Adrenal gland (tissue), 5 donors: ENCODE data around the gene GPR27.

ENCODE experiments used
- POLR2A ChIP-seq, 2 donors: fragments of 450-650 bp; IDR thresholded peaks; one replicate each; pipeline ENCODE4 v1.6.1; 2017; ENCODE audit warnings: antibody characterized with exemption in 2 of 2, mild to moderate bottlenecking in 2 of 2, moderate library complexity in 1 of 2
- TF ChIP-seq, protein P1 (sequence below), 6 experiments: fragments of 450-650 bp in 4 of 6; fragments of 200-600 bp in 2 of 6; sonication (generic) in 1 of 6; IDR thresholded peaks; 1 replicate in 5 of 6; 2 replicates in 1 of 6; pipeline versions ENCODE4 v1.5.1 to v1.8.0; 2016 to 2021; ENCODE audit warnings: antibody characterized with exemption in 6 of 6, mild to moderate bottlenecking in 2 of 6, moderate library complexity in 1 of 6
- donor health status: DM: no; HTN: no; CAD: no.

DNA sequence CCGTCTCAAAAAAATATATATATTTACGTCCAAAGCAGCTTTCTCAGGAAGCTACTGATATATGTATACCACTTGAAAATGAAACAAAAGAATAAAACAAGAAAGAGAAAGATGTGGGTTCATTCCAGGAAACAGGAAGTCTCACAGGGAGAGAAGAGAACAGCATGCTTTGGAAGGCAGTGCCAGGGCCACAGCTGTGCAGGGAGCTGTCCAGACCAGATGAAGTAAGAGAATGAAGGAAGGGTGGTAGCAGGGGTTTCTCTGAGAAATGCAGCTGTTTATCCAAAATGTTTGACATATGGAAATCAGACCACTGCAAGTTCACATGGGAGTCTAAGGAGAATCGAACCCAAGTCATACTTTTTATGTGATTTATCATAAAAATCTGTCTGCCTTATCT is 8.9 kb upstream of the GPR27 start:
- TF ChIP-seq, protein P1, sequence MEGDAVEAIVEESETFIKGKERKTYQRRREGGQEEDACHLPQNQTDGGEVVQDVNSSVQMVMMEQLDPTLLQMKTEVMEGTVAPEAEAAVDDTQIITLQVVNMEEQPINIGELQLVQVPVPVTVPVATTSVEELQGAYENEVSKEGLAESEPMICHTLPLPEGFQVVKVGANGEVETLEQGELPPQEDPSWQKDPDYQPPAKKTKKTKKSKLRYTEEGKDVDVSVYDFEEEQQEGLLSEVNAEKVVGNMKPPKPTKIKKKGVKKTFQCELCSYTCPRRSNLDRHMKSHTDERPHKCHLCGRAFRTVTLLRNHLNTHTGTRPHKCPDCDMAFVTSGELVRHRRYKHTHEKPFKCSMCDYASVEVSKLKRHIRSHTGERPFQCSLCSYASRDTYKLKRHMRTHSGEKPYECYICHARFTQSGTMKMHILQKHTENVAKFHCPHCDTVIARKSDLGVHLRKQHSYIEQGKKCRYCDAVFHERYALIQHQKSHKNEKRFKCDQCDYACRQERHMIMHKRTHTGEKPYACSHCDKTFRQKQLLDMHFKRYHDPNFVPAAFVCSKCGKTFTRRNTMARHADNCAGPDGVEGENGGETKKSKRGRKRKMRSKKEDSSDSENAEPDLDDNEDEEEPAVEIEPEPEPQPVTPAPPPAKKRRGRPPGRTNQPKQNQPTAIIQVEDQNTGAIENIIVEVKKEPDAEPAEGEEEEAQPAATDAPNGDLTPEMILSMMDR (IDR thresholded peaks at IDR 0.05): no peak
- TF ChIP-seq POLR2A (IDR thresholded peaks at IDR 0.05): no peak
